ENCODE measurements around the gene DLEU7.

DLEU7 gene

GRCh38 chr13:50829896-50830295, 13.6 kb downstream of the DLEU7 start:
- Histone ChIP-seq H3K27me3 (ENCODE audit: insufficient read depth, poor library complexity, severe bottlenecking) (no peaks in the 10 kb centered on the region), H3K4me3 (ENCODE audit: severe bottlenecking) (no peak overlapping the region), H3K27ac (ENCODE audit: poor library complexity, severe bottlenecking) (no peak overlapping the region), H3K36me3 (ENCODE audit: low read depth) (no peaks in the 10 kb centered on the region), H3K9me3 (ENCODE audit: severe bottlenecking) (no peaks in the 10 kb centered on the region), H3K4me1 (ENCODE audit: insufficient read depth, poor library complexity, severe bottlenecking) (no peaks in the 10 kb centered on the region)
- TF ChIP-seq CTCF (IDR thresholded peaks at IDR 0.05; ENCODE audit: poor library complexity, severe bottlenecking): no peak
- ATAC-seq (ENCODE audit: low read depth): no peak
- DNase-seq (ENCODE audit: low spot score): no peak

GRCh38 chr13:50829226-50829625, 14.3 kb downstream of the DLEU7 start:
- no peaks in the 10 kb centered on the region for H3K27me3 ChIP-seq (ENCODE audit: insufficient read depth, poor library complexity, severe bottlenecking)
- no peak for TF ChIP-seq CTCF (IDR thresholded peaks at IDR 0.05; ENCODE audit: poor library complexity, severe bottlenecking)
- H3K27ac ChIP-seq (ENCODE audit: poor library complexity, severe bottlenecking): no peak overlapping the region
- H3K4me1 ChIP-seq (ENCODE audit: insufficient read depth, poor library complexity, severe bottlenecking): no peaks in the 10 kb centered on the region
- ATAC-seq (ENCODE audit: low read depth) (no peak), DNase-seq (ENCODE audit: low spot score) (no peak)
- no peaks in the 10 kb centered on the region for H3K36me3 ChIP-seq (ENCODE audit: low read depth)
- no peaks in the 10 kb centered on the region for H3K9me3 ChIP-seq (ENCODE audit: severe bottlenecking)
- H3K4me3 ChIP-seq (ENCODE audit: severe bottlenecking): no peak overlapping the region

DNA sequence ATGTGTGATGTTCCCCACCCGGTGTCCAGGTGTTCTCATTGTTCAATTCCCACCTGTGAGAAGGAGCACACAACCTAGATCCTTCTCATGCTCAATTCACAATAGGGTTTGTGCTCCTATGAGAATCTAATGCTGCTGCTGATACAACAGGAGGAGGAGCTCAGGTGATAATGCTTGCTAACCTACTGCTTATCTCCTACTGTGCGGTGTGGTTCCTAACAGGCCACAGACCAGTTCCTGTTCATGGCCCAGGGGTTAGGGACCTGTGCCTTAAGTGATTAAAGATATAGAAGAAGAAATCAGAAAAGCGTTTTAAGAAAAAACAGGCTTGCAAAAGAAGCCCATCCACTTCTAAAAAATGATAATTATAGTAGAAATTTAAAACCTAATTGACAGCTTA, 17.5 kb downstream of the DLEU7 start:
- Histone ChIP-seq H3K27ac (ENCODE audit: poor library complexity, severe bottlenecking) (no peak overlapping the region), H3K27me3 (ENCODE audit: insufficient read depth, poor library complexity, severe bottlenecking) (no peaks in the 10 kb centered on the region), H3K36me3 (ENCODE audit: low read depth) (no peaks in the 10 kb centered on the region), H3K4me3 (ENCODE audit: severe bottlenecking) (no peak overlapping the region), H3K9me3 (ENCODE audit: severe bottlenecking) (no peaks in the 10 kb centered on the region), H3K4me1 (ENCODE audit: insufficient read depth, poor library complexity, severe bottlenecking) (no peaks in the 10 kb centered on the region)
- no peak for TF ChIP-seq CTCF (IDR thresholded peaks at IDR 0.05; ENCODE audit: poor library complexity, severe bottlenecking)
- ATAC-seq (ENCODE audit: low read depth): no peak
- DNase-seq (ENCODE audit: low spot score): no peak

DNA sequence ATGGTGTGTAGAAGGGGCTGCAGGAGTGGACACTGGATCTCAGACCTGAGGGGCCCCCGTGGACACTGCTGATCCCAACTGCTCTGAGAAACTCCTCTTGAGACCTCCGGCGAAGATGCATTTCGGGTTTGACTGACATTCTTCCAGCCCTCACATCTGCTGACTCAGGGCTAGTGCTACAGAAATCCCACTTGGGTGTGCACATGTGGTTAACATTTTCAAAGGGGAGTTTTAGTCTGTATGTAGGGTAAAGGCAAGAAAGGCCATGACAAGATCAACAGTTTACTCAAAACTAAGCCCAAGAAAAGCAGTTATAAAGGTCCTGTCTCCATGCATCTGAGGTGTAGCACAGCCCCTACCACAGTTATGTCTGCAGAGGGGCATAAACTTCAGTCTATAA, 31.2 kb downstream of the DLEU7 start:
- Histone ChIP-seq H3K4me3 (ENCODE audit: severe bottlenecking) (no peak overlapping the region), H3K36me3 (ENCODE audit: low read depth) (no peaks in the 10 kb centered on the region), H3K9me3 (ENCODE audit: severe bottlenecking) (no peaks in the 10 kb centered on the region), H3K27ac (ENCODE audit: poor library complexity, severe bottlenecking) (no peak overlapping the region), H3K27me3 (ENCODE audit: insufficient read depth, poor library complexity, severe bottlenecking) (no peaks in the 10 kb centered on the region), H3K4me1 (ENCODE audit: insufficient read depth, poor library complexity, severe bottlenecking) (no peaks in the 10 kb centered on the region)
- ATAC-seq (ENCODE audit: low read depth): no peak
- TF ChIP-seq CTCF (IDR thresholded peaks at IDR 0.05; ENCODE audit: poor library complexity, severe bottlenecking): no peak
- DNase-seq (ENCODE audit: low spot score): no peak

DNA sequence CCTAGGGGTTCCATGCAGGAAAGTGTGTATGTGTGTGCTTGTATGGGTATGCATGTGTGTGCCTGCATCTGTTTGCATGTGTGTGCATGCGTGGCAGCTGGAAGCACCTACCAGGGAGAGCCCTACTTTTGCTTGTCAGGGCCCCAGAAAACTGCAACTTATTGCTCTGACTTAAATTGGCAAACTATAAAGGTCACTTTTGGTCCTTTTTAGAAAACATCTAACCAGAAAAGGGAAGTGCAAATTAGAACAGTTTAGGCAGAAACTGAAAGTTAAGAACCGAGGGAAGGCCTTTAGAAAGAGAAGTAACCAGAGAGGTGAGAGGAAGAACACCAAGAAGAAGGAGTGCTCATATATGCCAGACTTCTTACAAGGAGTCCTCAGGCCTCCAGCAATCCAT, 32.5 kb downstream of the DLEU7 start:
- ATAC-seq (ENCODE audit: low read depth): no peak
- Histone ChIP-seq H3K4me3 (ENCODE audit: severe bottlenecking) (no peak overlapping the region), H3K36me3 (ENCODE audit: low read depth) (no peaks in the 10 kb centered on the region), H3K9me3 (ENCODE audit: severe bottlenecking) (no peaks in the 10 kb centered on the region), H3K27me3 (ENCODE audit: insufficient read depth, poor library complexity, severe bottlenecking) (no peaks in the 10 kb centered on the region), H3K27ac (ENCODE audit: poor library complexity, severe bottlenecking) (no peak overlapping the region), H3K4me1 (ENCODE audit: insufficient read depth, poor library complexity, severe bottlenecking) (no peaks in the 10 kb centered on the region)
- no peak for DNase-seq (ENCODE audit: low spot score)
- TF ChIP-seq CTCF (IDR thresholded peaks at IDR 0.05; ENCODE audit: poor library complexity, severe bottlenecking): no peak
